Hepatocyte (in vitro differentiated cells): Measurements from ENCODE around the gene SEPTIN5. TPM values are rescaled to one million over a fixed set of nuclear protein-coding genes. Genes with fewer than 3 reads are reported as not detected.
"Not testable (repeated sequence)": the region's sequence is repeated elsewhere in the genome, so short reads cannot be mapped to it uniquely, and the experiment has no call there.

ENCODE experiments used
- DNase-seq: peaks from one replicate; pipeline ENCODE4 v3.0.0-alpha.2; 2016; ENCODE audit warnings: low spot score
- H2AFZ ChIP-seq: fragments of 200-600 bp; sonication (generic); 2 replicates; pipeline ENCODE4 v1.6.0; 2016; ENCODE audit warnings: antibody characterized with exemption, mild to moderate bottlenecking
- H3K27ac ChIP-seq: fragments of 200-600 bp; sonication (generic); 2 replicates; pipeline ENCODE4 v1.5.1; 2016; ENCODE audit warnings: mild to moderate bottlenecking
- H3K27me3 ChIP-seq: fragments of 200-600 bp; sonication (generic); 2 replicates; pipeline ENCODE4 v1.6.1; 2016
- H3K36me3 ChIP-seq: fragments of 200-600 bp; sonication (generic); replicated peaks from 2 replicates; pipeline ENCODE4 v1.5.1; 2016; ENCODE audit warnings: low read depth; ENCODE audit not compliant: insufficient read depth
- H3K4me1 ChIP-seq: fragments of 200-600 bp; sonication (generic); 2 replicates; pipeline ENCODE4 v1.5.1; 2016; ENCODE audit warnings: mild to moderate bottlenecking, moderate library complexity; ENCODE audit not compliant: insufficient read depth
- H3K4me2 ChIP-seq: fragments of 200-600 bp; sonication (generic); 2 replicates; pipeline ENCODE4 v1.6.0; 2016
- H3K4me3 ChIP-seq: fragments of 200-600 bp; sonication (generic); 2 replicates; pipeline ENCODE4 v1.5.1; 2016; ENCODE audit warnings: mild to moderate bottlenecking
- H3K79me2 ChIP-seq: fragments of 200-600 bp; sonication (generic); 2 replicates; pipeline ENCODE4 v1.6.0; 2017; ENCODE audit warnings: mild to moderate bottlenecking
- H3K9me2 ChIP-seq: fragments of 200-600 bp; sonication (generic); replicated peaks from 2 replicates; pipeline ENCODE4 v1.6.0; 2017; ENCODE audit warnings: mild to moderate bottlenecking; ENCODE audit not compliant: insufficient read depth
- H3K9me3 ChIP-seq: fragments of 200-600 bp; sonication (generic); 2 replicates; pipeline ENCODE4 v1.5.1; 2016; ENCODE audit warnings: low read depth, mild to moderate bottlenecking
- H4K20me1 ChIP-seq: fragments of 200-600 bp; sonication (generic); 2 replicates; pipeline ENCODE4 v1.6.0; 2016; ENCODE audit warnings: mild to moderate bottlenecking; ENCODE audit not compliant: insufficient read depth, poor library complexity, severe bottlenecking
- EZH2 ChIP-seq: fragments of 200-600 bp; sonication (generic); IDR thresholded peaks from 2 replicates; pipeline ENCODE4 v1.6.1; 2016; ENCODE audit warnings: antibody characterized with exemption, mild to moderate bottlenecking, borderline replicate concordance
- EZH2phosphoT487 ChIP-seq: fragments of 200-600 bp; sonication (generic); IDR thresholded peaks from one replicate; pipeline ENCODE4 v1.6.1; 2018; ENCODE audit warnings: antibody characterized with exemption, mild to moderate bottlenecking, low read depth, moderate library complexity; ENCODE audit not compliant: unreplicated experiment, severe bottlenecking
- WGBS: methylation state at CpG from one replicate; pipeline ENCODE4 v1.1.6; 2016; ENCODE audit warnings: low lambda C conversion rate; ENCODE audit errors: missing lambda C conversion rate; 5-methylcytosine and 5-hydroxymethylcytosine counted together
- polyA plus RNA-seq: library from polyadenylated mRNA; unstranded; fragments of >200 nt; fragmentation: Nextera tagmentation; extraction: Ambion mirVana; gene quantifications from 2 replicates; pipeline ENCODE4 v1.2.1, GENCODE V29; 2016
- total RNA-seq: library from RNA; depleted of rRNA; stranded (reverse); fragments of >200 nt; gene quantifications from 2 replicates; pipeline ENCODE4 v1.2.3, GENCODE V29; 2014
- TF ChIP-seq, protein P1 (sequence below): fragments of 200-600 bp; sonication (generic); IDR thresholded peaks from 2 replicates; pipeline ENCODE4 v1.5.1; 2016; ENCODE audit warnings: antibody characterized with exemption, mild to moderate bottlenecking; ENCODE audit not compliant: poor library complexity

Gene SEPTIN5
- total and polyA plus RNA-seq, 2 experiments from 2014 or later = 9.4 to 10.0 TPM

DNA sequence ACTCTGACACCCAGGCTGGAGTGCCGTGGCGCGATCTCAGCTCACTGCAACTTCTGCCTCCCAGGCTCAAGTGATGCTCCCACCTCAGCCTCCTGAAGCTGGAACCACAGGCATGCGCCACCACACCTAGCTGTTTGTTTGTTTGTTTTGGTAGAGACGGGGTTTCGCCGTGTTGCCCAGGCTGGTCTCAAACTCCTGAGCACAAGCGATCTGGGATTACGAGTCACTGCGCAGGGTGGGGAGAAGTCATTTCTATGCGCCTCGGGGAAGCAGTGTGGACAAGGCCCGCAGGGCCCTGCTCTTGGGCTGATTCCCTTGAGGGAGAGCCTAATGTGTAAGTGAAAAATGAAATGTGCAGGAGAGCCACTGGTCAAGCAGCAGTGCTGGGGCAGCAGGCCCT lies 19.6 kb upstream of the SEPTIN5 start:
- no peak overlapping the region for H2AFZ ChIP-seq
- H3K9me3 ChIP-seq = no peaks in the 10 kb centered on the region
- H3K27ac ChIP-seq = no peak overlapping the region
- peaks cover 10% of the 10 kb centered on the region for H3K4me1 ChIP-seq
- 92% methylated on average over 13 of the region's 13 CpGs for WGBS
- no peaks in the 10 kb centered on the region for H3K79me2 ChIP-seq
- H3K27me3 ChIP-seq = peaks cover 4% of the 10 kb centered on the region
- no peak overlapping the region for H3K4me3 ChIP-seq
- H3K36me3 ChIP-seq = no peaks in the 10 kb centered on the region
- H4K20me1 ChIP-seq = no peaks in the 10 kb centered on the region
- DNase-seq = no peak
- TF ChIP-seq EZH2phosphoT487 (no peak), EZH2 (no peak)
- TF ChIP-seq, protein P1, sequence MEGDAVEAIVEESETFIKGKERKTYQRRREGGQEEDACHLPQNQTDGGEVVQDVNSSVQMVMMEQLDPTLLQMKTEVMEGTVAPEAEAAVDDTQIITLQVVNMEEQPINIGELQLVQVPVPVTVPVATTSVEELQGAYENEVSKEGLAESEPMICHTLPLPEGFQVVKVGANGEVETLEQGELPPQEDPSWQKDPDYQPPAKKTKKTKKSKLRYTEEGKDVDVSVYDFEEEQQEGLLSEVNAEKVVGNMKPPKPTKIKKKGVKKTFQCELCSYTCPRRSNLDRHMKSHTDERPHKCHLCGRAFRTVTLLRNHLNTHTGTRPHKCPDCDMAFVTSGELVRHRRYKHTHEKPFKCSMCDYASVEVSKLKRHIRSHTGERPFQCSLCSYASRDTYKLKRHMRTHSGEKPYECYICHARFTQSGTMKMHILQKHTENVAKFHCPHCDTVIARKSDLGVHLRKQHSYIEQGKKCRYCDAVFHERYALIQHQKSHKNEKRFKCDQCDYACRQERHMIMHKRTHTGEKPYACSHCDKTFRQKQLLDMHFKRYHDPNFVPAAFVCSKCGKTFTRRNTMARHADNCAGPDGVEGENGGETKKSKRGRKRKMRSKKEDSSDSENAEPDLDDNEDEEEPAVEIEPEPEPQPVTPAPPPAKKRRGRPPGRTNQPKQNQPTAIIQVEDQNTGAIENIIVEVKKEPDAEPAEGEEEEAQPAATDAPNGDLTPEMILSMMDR = no peak
- H3K9me2 ChIP-seq = no peaks in the 10 kb centered on the region
- H3K4me2 ChIP-seq = no peak overlapping the region

DNA sequence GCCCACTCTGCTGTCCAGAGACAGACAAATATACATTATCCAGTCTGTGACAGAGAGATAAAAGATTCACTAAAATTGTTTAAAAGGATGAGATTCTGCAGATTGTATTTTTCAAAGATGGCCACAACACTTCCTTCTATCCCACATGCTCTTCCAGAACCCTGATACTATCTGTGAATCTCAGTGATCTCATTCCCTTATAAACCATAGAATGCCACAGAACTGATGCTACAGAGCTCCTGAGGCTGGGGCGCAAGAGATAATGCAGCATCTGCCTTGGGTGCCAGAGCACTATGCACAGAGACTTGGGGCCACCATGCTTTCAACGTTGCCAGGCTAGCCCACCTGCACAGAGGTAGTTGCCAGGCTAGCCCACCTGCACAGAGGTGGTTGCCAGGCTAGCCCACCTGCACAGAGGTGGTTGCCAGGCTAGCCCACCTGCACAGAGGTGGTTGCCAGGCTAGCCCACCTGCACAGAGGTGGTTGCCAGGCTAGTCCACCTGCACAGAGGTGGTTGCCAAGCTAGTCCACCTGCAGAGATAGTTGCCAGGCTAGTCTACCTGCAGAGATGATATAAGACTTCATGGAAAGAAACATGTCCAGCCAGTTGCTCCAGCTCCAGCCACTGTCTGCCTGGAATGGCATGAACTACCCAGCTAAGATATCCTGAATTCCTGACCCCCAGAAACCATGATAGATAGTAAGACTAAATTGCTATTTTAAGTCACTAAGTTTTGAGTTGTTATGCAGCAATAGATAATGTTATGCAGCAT lies 17.6 kb upstream of the SEPTIN5 start:
- Histone ChIP-seq H3K9me3 (no peaks in the 10 kb centered on the region), H3K4me3 (no peak overlapping the region)
- TF ChIP-seq EZH2phosphoT487 (no peak), EZH2 (no peak)
- TF ChIP-seq, protein P1 = no peak

DNA sequence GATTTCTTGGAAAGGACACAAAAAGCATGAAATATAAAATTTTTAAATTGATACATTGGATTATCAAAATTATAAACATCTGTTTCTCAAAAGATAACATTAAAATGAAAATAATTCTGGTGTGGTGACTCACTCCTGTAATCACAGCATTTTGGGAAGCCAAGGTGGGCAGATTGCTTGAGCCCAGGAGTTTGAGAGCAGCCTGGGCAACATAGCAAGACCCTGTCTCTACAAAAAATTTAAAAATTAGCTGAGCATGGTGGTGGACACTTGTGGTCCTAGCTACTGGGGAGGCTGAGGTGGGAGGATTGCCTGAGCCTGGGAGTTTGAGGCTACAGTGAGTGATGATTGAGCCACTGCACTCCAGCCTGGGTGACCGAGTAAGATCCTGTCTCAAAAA lies 16.4 kb upstream of the SEPTIN5 start:
- WGBS = 91% methylated on average over 1 of the region's 1 CpG
- DNase-seq, H4K20me1 ChIP-seq, H2AFZ ChIP-seq, H3K4me2 ChIP-seq, H3K36me3 ChIP-seq, H3K9me2 ChIP-seq, H3K79me2 ChIP-seq, H3K4me3 ChIP-seq, H3K9me3 ChIP-seq, H3K4me1 ChIP-seq, H3K27me3 ChIP-seq, H3K27ac ChIP-seq: not testable (repeated sequence)

More for the DNA sequence above, 17.6 kb upstream of the SEPTIN5 start:
- Histone ChIP-seq H3K4me2 (no peak overlapping the region), H2AFZ (no peak overlapping the region), H3K9me2 (no peaks in the 10 kb centered on the region), H3K36me3 (no peaks in the 10 kb centered on the region), H3K4me1 (peaks cover 5% of the 10 kb centered on the region), H3K27me3 (no peaks in the 10 kb centered on the region), H3K79me2 (no peaks in the 10 kb centered on the region), H4K20me1 (no peaks in the 10 kb centered on the region), H3K27ac (no peak overlapping the region)
- WGBS = 95% methylated on average over 2 of the region's 2 CpGs
- DNase-seq = no peak

DNA sequence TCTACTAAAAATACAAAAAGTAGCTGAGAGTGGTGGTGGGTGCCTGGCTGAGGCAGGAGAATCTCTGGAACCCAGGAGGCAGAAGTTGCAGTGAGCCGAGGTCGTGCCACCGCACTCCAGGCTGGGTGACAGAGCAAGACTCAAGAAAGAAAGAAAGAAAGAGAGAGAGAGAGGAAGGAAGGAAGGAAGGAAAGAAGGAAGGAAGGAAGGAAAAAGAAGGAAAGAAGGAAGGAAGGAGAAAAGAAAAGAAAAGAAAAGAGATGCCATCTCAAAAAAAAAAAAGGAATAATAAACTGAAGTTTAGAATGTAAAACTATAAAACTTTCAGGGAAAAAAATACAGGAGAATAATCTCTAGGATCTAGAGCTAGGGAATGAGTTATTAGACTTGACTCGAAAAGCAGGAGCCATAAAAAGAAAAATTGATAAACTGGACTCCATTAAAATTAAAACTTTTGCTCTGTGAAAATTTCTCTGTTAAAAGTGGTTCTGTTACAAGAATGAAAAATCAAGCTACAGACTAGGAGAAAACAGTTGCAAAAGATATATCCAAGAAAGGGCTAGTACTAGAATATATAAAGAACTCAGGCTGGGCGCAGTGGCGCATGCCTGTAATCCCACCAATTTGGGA lies 13.4 kb upstream of the SEPTIN5 start:
- Histone ChIP-seq H3K27ac (no peak overlapping the region), H3K4me2 (no peak overlapping the region), H3K4me1 (no peaks in the 10 kb centered on the region), H3K27me3 (no peaks in the 10 kb centered on the region), H3K4me3 (no peak overlapping the region), H3K79me2 (no peaks in the 10 kb centered on the region), H3K9me3 (no peaks in the 10 kb centered on the region), H2AFZ (no peak overlapping the region), H3K36me3 (no peaks in the 10 kb centered on the region), H4K20me1 (no peaks in the 10 kb centered on the region), H3K9me2 (no peaks in the 10 kb centered on the region)
- TF ChIP-seq EZH2phosphoT487 (no peak), EZH2 (no peak)
- TF ChIP-seq, protein P1 = no peak
- 95% methylated on average over 6 of the region's 6 CpGs for WGBS
- DNase-seq = no peak
